GM12878 (cell line): Measurements from ENCODE around the gene LEMD1. TPM values are rescaled to one million over a fixed set of nuclear protein-coding genes. Genes with fewer than 3 reads are reported as not detected.

Experiments
- ATF3 ChIP-seq: IDR thresholded peaks from 2 replicates; pipeline ENCODE4 v1.6.1; 2011; ENCODE audit warnings: low read depth, mild to moderate bottlenecking, low read length, moderate library complexity, borderline replicate concordance; ENCODE audit errors: extremely low read depth
- CEBPZ ChIP-seq: fragments of 150-350 bp; IDR thresholded peaks from 2 replicates; pipeline ENCODE4 v1.6.1; 2016; ENCODE audit warnings: low read depth, low read length
- E2F4 ChIP-seq: IDR thresholded peaks from 2 replicates; pipeline ENCODE4 v1.6.1; 2012; ENCODE audit warnings: low read depth, low read length, improper control_type of control experiment
- EED ChIP-seq: sonication (generic); IDR thresholded peaks from 2 replicates; pipeline ENCODE4 v1.6.1; 2016; ENCODE audit warnings: antibody characterized with exemption, low read depth
- IRF5 ChIP-seq: fragments of 450-650 bp; IDR thresholded peaks from 2 replicates; pipeline ENCODE4 v1.6.1; 2017; ENCODE audit warnings: borderline replicate concordance
- KLF5 ChIP-seq: fragments of 450-650 bp; IDR thresholded peaks from 2 replicates; pipeline ENCODE4 v1.6.1; 2014; ENCODE audit warnings: mild to moderate bottlenecking; ENCODE audit not compliant: partially characterized antibody
- MLLT1 ChIP-seq: fragments of 450-650 bp; IDR thresholded peaks from 2 replicates; pipeline ENCODE4 v1.6.1; 2016; ENCODE audit warnings: mild to moderate bottlenecking
- PAX8 ChIP-seq: fragments of 450-650 bp; IDR thresholded peaks from 2 replicates; pipeline ENCODE4 v1.6.1; 2017; ENCODE audit warnings: mild to moderate bottlenecking, moderate library complexity
- RFX5 ChIP-seq: IDR thresholded peaks from 2 replicates; pipeline ENCODE4 v1.6.1; 2011; ENCODE audit warnings: low read depth, low read length, improper control_type of control experiment
- RUNX3 ChIP-seq: IDR thresholded peaks from 2 replicates; pipeline ENCODE4 v1.6.1; 2012; ENCODE audit warnings: low read length, inconsistent platforms
- SRF ChIP-seq, 2 experiments: IDR thresholded peaks; 2 replicates each; pipeline ENCODE4 v1.6.1; 2011; ENCODE audit warnings: low read depth in 2 of 2, low read length in 2 of 2, mild to moderate bottlenecking in 1 of 2, moderate library complexity in 1 of 2
- TARDBP ChIP-seq: IDR thresholded peaks from 2 replicates; pipeline ENCODE4 v1.6.1; 2016; ENCODE audit warnings: borderline replicate concordance
- YBX1 ChIP-seq: fragments of 450-650 bp; IDR thresholded peaks from 2 replicates; pipeline ENCODE4 v1.6.1; 2016; ENCODE audit warnings: antibody characterized with exemption
- polyA plus RNA-seq, 11 experiments: library from polyadenylated mRNA; depleted of rRNA in 4 of 11; unstranded in 6 of 11; stranded (reverse) in 5 of 11; fragments of >200 nt; fragmentation: Nextera tagmentation in 4 of 11; fragmentation: Illumina TruSeq in 1 of 11; extraction: Ambion mirVana in 4 of 11; extraction: Trizol in 1 of 11; gene quantifications; 1 replicate in 1 of 11; 2 replicates in 10 of 11; pipeline versions ENCODE4 v1.2.1 to v1.2.3, GENCODE V29; 2011 to 2016; ENCODE audit warnings: inconsistent platforms in 2 of 11, missing spikeins in 2 of 11, low read depth in 1 of 11
- total RNA-seq, 4 experiments: library from RNA; depleted of rRNA in 3 of 4; stranded (reverse); fragments of >200 nt in 3 of 4; fragmentation: Illumina TruSeq in 1 of 4; extraction: Trizol in 1 of 4; gene quantifications; 2 replicates each; pipeline versions ENCODE4 v1.2.1 to v1.2.3, GENCODE V29; 2013 to 2021

Gene LEMD1
- total and polyA plus RNA-seq, 10 of the 15 experiments (the other 5 are each of a cell fraction or from before 2014, with no cell fraction given) = 0.19 to 1.2 (median 0.26) TPM; not detected in 7

- no peak for TF ChIP-seq RUNX3
- TF ChIP-seq IRF5 = no peak
- TF ChIP-seq TARDBP = no peak
- TF ChIP-seq MLLT1 = no peak
- no peak for TF ChIP-seq SRF (IDR thresholded peaks at IDR 0.05; ENCODE audit: low read depth in 2 of 2, low read length in 2 of 2)
- TF ChIP-seq ATF3 = no peak
- no peak for TF ChIP-seq PAX8
- no peak for TF ChIP-seq RFX5
- TF ChIP-seq EED = no peak
- TF ChIP-seq E2F4 = no peak
- TF ChIP-seq YBX1 = no peak
- TF ChIP-seq KLF5 = no peak
- TF ChIP-seq CEBPZ = no peak
Observed at GRCh38 chr1:205350124-205350523, 71.7 kb downstream of the LEMD1 start (continued).
